HG02852 (cell line): Measurements from ENCODE around the gene UBC.
"Not testable (repeated sequence)": the region's sequence is repeated elsewhere in the genome, so short reads cannot be mapped to it uniquely, and the experiment has no call there.

Experiments used
- ATAC-seq: cut with Tn5 transposase; IDR thresholded peaks from one replicate; pipeline ENCODE4 v1.9.1; 2021; ENCODE audit warnings: mild to moderate bottlenecking, moderate library complexity; ENCODE audit not compliant: unreplicated experiment

UBC gene

DNA sequence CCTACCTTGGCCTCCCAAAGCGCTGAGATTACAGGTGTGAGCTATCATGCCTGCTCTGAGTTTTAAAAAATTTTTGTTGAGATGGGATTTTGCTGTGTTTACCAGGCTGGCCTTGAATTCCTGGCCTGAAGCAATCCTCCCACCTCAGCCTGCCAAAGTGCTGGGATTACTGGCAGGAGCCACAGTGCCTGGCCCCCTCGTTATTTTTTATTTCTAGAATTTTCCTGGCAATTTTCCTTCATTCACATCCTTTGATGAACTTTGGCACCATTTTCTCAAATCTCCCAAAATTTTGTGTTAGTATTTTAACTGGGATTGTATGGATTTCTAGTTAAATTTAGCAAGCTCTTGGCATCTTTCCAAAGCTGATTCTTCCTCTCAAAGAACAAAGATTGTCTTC, 26.2 kb downstream of the UBC start:
- ATAC-seq: no peak

GRCh38 chr12:124887766-124888165, 26.7 kb downstream of the UBC start:
- not testable (repeated sequence) for ATAC-seq

- ATAC-seq: peak; percentile 85
Observed at GRCh38 chr12:124884587-124885438, 29.6 kb downstream of the UBC start.

- ATAC-seq: no peak
Observed at GRCh38 chr12:124883263-124884130, 31.0 kb downstream of the UBC start.

GRCh38 chr12:124881123-124881522, 33.3 kb downstream of the UBC start:
- no peak for ATAC-seq

GRCh38 chr12:124880335-124880734, 34.1 kb downstream of the UBC start:
- ATAC-seq: not testable (repeated sequence)

DNA sequence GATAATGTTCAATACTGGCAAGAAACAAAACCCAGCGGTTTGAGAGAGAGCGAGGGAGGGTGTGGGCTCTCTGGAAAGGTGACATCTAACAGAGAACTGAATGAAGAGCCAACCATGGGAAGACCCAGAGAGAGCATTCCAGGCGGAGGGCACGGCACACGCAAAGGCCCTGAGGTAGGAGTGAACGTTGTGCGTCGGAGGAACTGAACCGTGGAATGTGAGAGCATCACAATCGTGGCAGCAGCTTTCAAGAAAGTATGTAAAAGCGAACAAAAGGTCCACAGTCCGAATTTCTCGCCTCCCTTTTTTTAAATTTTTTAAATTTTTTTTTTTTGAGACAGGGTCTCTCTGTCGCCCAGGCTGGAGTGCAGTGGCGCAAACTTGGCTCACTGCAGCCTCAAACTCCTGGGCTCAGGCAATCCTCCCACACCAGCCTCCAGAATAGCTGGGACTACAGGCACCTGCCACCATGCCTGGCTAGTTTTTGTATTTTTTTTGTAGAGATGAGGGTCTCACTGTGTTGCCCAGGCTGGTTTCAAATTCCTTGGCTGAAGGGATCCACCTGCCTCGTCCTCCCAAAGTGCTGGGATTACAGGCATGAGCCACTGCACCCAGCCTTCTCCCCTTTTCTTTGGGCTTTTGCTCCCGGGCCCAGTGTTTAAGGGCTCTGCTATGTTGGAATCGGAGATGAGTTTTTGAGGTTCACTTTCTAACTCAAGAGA, 35.5 kb downstream of the UBC start:
- ATAC-seq: no peak

GRCh38 chr12:124877423-124877822, 37.0 kb downstream of the UBC start:
- no peak for ATAC-seq

GRCh38 chr12:124876171-124876570, 38.3 kb downstream of the UBC start:
- no peak for ATAC-seq

GRCh38 chr12:124875803-124876132, 38.7 kb downstream of the UBC start:
- ATAC-seq: no peak

GRCh38 chr12:124874988-124875802, 39.3 kb downstream of the UBC start:
- no peak for ATAC-seq

GRCh38 chr12:124874188-124874587, 40.3 kb downstream of the UBC start:
- ATAC-seq: no peak

DNA sequence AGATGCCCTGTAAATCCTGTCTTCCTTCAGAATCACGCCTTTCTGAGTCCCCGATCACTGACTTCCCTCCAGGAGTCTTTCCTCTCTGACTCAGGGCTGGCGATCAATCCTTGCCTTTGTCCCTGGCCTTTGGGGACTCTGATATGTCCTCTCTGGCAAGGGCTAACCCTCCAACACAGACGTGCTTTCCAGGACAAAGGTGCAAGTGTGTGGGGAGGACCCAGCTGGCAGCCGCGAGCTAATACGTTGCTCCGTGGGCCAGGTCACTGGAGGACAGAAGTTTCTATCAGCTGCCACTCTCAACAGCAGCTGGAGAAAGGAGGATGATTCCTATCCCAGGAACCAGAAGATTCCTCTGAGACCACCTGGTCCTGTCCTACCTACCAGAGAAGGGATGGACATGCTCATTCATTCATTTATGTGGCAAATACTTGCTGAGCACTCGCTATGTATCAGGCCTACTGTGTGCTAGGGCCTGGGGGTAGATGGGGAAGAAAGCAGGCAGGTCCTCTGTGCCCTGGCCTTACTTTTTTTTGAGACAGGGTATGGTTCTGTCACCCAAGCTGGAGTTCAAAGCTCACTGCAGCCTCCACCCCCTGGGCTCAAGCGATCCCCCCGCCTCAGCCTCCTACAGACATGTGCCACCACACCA, 42.3 kb downstream of the UBC start:
- ATAC-seq: no peak

DNA sequence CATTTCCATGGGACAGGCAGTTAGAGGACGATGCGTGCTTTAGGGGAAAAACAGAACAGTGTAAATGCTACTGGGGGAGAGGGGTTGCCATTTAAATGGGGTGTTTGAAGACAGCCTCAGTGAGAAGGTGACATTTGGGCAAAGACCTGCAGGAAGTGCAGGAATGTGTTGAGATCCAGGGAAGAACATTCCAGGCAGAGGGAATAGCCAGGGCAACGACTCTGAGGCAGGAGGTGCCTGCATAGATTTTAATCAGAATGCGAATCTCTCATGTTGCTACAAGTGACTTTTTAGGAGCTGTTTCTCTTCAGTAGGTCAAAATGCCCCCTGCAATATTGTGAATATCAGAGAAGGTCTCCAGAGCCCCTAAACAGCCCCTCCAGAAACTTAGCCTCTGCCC, 43.2 kb downstream of the UBC start:
- no peak for ATAC-seq

- ATAC-seq: no peak
Observed at GRCh38 chr12:124870515-124870914, 43.9 kb downstream of the UBC start.

- no peak for ATAC-seq
Observed at GRCh38 chr12:124869059-124869665, 45.3 kb downstream of the UBC start.

DNA sequence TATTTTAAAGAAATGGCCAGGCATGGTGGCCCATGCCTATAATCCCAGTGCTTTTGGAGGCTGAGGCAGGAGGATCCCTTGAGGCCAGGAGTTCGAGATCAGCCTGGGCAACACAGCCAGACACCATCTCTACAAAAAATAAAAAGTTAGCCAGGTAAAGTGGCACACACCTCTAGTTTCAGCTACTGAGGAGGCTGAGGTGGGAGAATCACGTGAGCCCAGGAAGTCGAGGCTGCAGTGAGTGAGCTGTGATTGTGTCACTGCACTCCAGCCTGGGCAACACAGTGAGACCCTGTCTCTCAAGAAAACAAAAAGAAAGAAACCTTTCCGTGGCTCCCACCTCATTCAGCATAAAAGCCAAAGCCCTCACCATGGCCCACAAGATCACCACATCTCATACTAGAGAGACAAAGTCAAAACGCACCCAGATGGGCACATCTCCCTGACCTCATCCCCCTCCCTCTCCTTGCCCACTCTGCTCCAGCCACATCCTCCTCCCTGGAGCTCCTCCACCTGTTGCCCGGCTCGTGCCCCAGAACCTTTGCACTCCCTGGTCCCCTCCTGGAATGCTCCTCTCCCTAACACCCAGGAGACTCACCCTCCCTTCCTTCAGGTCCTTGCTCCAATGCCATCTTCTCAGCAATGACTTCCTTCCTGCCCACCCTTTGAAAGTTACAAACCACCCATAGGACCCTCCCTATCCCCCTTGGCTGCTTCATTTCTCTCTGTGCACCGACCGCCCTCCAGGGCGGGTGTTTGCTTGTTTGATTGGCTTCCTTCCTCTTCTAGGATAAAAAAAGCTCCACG, 46.0 kb downstream of the UBC start:
- ATAC-seq: no peak

- ATAC-seq: no peak
Observed at GRCh38 chr12:124867401-124867930, 47.0 kb downstream of the UBC start.
